GM20000 (cell line): ENCODE data around the gene C11orf87.

ENCODE experiments used
- DNase-seq: peaks from one replicate; pipeline ENCODE4 v3.0.0; 2012; ENCODE audit warnings: low spot score
- TF ChIP-seq, protein P1 (sequence below): IDR thresholded peaks from 2 replicates; pipeline ENCODE4 v1.5.1; 2012; ENCODE audit warnings: mild to moderate bottlenecking, control low read depth; ENCODE audit errors: extremely low read depth, missing control alignments

Gene C11orf87

DNA sequence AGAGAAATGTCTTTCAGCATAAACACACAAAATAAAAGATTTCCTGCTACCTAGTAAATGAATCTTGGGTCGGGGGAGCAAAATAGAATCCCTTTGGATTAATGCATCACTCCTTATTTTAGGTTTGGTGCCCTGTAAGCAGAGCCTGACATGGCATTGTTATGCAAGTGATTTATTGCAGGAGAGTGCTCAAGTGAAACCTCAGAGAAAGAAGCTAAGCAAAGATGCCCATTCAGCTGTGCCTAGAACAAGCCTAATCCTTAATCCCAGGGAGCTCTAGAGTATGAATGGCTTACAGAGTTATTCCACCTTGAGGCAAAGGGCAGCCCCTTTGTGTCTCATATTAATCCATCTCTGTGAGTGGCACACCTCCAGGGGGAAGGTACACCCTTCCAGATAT is 21.1 kb downstream of the C11orf87 start:
- TF ChIP-seq, protein P1, sequence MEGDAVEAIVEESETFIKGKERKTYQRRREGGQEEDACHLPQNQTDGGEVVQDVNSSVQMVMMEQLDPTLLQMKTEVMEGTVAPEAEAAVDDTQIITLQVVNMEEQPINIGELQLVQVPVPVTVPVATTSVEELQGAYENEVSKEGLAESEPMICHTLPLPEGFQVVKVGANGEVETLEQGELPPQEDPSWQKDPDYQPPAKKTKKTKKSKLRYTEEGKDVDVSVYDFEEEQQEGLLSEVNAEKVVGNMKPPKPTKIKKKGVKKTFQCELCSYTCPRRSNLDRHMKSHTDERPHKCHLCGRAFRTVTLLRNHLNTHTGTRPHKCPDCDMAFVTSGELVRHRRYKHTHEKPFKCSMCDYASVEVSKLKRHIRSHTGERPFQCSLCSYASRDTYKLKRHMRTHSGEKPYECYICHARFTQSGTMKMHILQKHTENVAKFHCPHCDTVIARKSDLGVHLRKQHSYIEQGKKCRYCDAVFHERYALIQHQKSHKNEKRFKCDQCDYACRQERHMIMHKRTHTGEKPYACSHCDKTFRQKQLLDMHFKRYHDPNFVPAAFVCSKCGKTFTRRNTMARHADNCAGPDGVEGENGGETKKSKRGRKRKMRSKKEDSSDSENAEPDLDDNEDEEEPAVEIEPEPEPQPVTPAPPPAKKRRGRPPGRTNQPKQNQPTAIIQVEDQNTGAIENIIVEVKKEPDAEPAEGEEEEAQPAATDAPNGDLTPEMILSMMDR = no peak
- no peak for DNase-seq

DNA sequence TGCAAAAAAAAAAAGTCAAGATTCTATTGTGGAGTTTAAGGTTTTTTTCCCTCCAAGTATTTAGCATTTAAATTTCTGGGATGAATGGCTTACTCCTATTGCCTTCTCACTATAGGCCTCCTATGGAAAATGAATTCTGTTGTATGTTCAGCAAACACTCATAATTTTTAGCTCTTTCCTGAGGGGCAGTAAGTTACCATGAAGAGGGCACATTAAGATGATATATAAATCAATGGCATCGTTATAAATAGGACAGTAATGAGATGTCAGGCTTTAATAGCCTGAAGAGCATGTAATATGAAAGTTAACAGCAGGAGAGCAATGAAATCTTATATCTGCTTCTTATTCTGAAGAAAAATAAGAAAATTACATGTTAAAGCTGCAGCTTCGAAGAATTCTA is 32.9 kb downstream of the C11orf87 start:
- no peak for DNase-seq
- TF ChIP-seq, protein P1 = no peak
